ENCODE results near the gene SGCE.
A peak's percentile ranks its signal among the peaks of the same experiment; 100 is the strongest.

The SGCE gene

GRCh38 chr7:94623820-94624219, 32.1 kb downstream of the SGCE start:
- DNase-seq (ENCODE audit: low read depth in 2 of 2, low spot score in 1 of 2), result no peak

DNA sequence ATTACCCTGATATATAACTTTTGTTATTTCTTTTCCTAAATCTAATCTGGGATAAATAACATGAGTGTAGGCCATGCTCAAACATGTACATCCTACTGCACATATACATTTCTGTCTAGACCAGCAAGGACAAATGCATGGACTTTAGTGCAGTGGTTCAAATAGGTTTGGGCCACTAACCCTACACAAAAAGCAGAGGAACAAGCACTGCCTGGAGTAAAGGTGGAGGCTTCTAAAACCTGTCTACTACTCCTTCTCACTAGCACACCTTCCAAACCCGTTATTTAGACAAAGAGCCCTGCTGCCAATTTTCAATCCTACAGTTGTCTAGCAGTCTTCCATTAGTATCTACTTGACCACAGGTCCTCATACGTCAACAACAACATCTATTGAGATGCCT, 34.8 kb downstream of the SGCE start:
- DNase-seq (ENCODE audit: low read depth in 2 of 2, low spot score in 1 of 2), result no peak

- peak in 1 of 2 donors; percentile 4 for DNase-seq (ENCODE audit: low read depth in 2 of 2, low spot score in 1 of 2)
Observed at GRCh38 chr7:94620703-94621118, 35.2 kb downstream of the SGCE start.

DNA sequence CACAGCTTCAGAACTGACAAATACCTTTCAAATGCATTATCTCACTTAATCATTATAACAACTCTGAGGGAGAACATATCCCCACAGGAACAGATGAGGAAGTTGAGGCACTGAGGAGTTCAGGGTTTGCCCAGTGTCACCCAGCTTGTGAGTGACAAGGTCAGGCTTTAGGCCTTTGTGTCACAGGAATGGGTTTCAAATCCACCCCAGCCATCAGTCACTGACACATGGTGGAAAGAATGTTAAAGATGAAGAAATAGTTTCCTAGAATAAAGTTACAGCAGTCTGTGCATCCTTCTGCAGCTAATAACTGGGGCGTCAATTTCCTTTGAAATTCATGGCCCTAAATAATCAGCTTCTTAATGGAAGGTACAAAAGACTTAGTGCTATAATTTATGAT, 37.8 kb downstream of the SGCE start:
- DNase-seq (ENCODE audit: low read depth in 2 of 2, low spot score in 1 of 2), result no peak

DNA sequence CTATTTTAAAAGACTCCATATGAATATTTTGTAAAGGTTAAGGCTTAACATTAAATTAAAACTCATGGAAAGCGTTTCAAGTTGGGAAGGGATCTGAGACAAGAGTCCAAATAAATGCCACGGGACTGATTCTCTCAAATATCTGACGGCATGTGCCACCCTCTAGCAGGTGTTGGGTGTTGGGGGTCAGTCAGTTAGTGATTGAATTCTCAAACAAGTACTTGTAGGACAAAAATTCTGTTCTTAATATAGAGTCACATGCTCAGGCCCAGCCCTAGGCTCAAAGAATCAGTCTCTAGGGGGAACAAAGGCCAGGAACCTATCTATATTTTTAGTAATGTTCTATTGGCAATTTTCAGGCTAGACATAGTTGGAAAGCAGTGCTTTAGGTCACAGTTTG, 39.1 kb downstream of the SGCE start:
- DNase-seq (ENCODE audit: low read depth in 2 of 2, low spot score in 1 of 2), result no peak

- DNase-seq (ENCODE audit: low read depth in 2 of 2, low spot score in 1 of 2), result no peak
Observed at GRCh38 chr7:94615666-94616065, 40.3 kb downstream of the SGCE start.

DNA sequence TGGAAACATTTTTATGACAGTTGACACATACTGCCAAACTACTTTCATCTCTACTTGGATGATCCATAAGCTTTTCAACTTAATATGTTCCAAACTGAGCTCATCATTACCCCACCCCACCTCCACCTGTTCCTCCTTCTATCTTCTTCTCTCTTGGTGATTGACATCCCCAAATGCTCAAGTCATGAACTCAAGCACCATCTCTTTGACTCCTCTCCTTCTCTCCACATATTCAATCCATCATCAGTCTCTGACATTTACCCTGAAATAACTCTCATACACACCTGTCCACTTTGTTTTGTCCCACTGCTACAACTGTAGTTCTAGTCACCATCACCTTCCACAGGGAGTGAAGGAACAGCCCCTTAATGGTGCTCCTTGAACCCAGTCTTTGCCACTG, 43.3 kb downstream of the SGCE start:
- DNase-seq (ENCODE audit: low read depth in 2 of 2, low spot score in 1 of 2), result no peak

- DNase-seq (ENCODE audit: low read depth in 2 of 2, low spot score in 1 of 2), result no peak
Observed at GRCh38 chr7:94612253-94612652, 43.7 kb downstream of the SGCE start.

DNA sequence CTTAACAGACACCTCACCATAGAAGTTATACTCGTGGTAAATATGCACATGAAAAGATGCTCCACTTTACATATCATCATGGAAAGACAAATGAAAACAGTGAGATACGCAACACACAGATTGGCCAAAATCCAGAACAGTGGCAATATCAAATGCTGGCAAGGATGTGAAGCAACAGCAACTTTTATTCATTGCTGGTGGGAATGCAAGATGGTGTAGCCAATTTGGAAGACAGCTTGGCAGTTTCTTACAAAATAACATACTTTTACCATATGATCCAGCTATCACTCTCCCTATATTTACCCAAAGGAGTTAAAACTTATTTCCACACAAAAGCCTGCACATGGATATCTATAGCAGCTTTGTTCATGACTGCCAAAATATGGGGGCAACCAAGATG, 46.4 kb downstream of the SGCE start:
- no peak for DNase-seq (ENCODE audit: low read depth in 2 of 2, low spot score in 1 of 2)

- no peak for DNase-seq (ENCODE audit: low read depth in 2 of 2, low spot score in 1 of 2)
Observed at GRCh38 chr7:94605031-94605430, 50.9 kb downstream of the SGCE start.

GRCh38 chr7:94602181-94602580, 53.8 kb downstream of the SGCE start:
- no peak for DNase-seq (ENCODE audit: low read depth in 2 of 2, low spot score in 1 of 2)

- DNase-seq (ENCODE audit: low read depth in 2 of 2, low spot score in 1 of 2), result no peak
Observed at GRCh38 chr7:94600267-94600666, 55.7 kb downstream of the SGCE start.

DNA sequence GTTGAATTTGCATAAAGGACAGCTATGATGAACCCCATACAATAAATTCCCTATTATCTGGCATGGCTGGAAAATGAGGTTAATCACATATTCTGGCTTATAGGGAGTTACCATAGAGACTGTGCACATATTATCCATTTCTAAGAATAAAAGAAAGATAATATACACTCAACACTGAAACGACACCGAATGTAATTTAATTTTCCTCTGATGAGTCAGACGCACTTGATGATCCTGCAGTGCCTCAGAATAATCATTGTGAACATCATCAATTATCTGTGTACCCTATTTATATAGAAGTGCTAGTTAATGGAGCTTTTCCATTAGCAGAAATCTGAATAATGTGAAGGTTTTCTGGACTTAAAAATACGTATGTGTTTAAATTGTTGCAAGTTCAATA, 60.2 kb downstream of the SGCE start:
- DNase-seq (ENCODE audit: low read depth in 2 of 2, low spot score in 1 of 2), result no peak

GRCh38 chr7:94594882-94595281, 61.1 kb downstream of the SGCE start:
- no peak for DNase-seq (ENCODE audit: low read depth in 2 of 2, low spot score in 1 of 2)

- no peak for DNase-seq (ENCODE audit: low read depth in 2 of 2, low spot score in 1 of 2)
Observed at GRCh38 chr7:94591176-94591575, 64.8 kb downstream of the SGCE start.

DNA sequence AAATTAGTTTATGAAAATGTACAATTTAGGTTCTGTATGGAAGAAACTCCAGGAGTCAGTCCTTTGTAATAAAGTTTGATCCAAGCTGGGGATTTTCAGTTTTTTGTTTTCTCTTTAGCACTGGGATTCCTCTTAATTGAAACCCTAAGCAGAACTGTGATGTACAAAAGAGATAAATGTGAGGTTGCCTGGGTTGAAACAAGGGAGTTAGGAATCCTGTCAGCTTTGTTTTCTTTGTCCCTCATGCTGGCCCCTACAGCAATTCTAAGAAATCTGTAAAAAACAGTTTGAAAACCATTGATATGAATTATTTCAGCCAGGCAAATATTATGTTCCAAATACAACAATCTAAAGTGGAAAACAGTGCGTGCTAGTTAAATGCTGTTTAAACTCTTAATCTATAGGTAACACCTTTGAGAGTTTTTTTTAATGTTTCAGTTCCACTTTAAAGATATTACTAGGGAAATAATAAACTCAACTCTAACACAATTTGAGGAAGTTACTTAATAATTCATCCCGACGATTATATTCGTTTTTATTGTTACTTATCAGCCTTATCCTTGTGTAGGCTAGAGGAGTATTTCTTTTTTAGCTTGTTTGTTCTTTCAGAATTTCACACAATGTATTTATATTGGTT, 65.3 kb downstream of the SGCE start:
- DNase-seq (ENCODE audit: low read depth in 2 of 2, low spot score in 1 of 2), result no peak

DNA sequence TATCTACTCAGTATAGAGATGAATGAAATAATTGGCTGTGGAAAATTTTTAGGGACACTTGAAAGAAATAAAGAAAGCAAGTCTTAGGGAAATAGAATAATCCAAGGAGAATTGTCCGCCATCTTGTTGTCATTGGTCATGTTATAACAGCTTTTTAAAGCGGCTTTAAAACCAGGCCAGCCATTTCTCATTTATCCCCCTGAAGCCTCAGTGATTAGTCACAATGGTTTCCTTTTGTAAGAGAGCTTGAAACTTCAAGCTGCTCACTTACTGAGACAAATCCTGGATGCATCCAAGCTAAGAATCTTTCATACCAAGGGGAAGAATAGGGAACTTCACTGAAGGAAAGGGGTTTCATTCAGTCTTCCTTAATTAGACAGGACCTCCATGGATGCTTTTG, 67.9 kb downstream of the SGCE start:
- DNase-seq (ENCODE audit: low read depth in 2 of 2, low spot score in 1 of 2), result no peak

DNA sequence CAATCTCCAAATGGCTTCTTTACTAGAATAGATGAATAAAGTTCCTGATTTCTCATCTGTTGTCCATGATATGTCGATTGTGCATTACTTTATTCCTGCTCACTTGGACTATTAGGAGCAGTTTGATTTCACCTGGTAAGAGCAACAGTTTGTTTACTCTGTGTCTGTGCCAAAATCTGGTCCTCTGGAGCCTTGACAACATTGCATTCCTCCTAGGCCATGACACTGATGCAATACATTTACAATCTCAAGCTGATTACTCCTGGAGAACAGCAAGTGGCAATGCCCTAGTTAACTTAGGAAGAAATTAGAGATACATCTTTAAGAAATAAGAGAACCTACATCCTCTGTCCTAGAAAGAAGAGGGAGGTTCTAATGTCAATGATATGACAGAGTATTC, 71.8 kb downstream of the SGCE start:
- no peak for DNase-seq (ENCODE audit: low read depth in 2 of 2, low spot score in 1 of 2)

DNA sequence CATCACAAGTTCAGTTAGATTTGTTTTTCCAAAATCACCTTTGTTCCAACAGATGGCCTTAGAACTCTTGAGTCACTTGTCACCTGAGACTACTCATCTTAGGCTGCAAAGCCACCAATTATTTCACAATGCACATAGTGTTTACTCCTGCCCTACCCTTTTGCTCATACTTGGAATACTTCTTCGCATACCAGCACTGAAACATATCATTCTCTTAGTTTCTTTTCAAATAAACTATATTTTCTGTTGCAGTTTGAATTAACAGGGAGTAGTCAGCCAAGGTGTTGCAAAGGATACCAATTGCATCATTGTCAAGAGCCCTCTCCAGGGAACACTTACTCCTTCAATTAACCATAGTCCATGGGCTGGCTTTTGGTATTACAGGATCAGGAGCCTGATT, 75.3 kb downstream of the SGCE start:
- no peak for DNase-seq (ENCODE audit: low read depth in 2 of 2, low spot score in 1 of 2)

DNA sequence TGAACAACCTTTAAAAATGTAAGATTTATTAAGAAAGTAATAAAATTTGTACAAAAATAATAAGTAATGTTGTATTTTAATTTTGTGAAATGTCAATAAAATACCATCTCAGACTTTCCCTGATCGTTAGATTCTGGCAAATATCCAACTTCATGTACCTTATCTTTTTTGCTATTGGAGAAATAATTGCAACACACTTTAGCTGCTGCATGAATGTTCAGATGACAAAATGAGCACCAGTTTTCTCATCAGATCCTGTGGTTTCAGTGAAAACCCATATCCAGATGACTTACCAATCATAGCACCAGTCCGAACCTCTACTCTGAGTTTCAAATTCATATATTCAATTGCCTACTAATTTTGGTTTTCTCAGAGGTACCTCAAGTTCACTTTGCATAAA, 76.5 kb downstream of the SGCE start:
- no peak for DNase-seq (ENCODE audit: low read depth in 2 of 2, low spot score in 1 of 2)

DNA sequence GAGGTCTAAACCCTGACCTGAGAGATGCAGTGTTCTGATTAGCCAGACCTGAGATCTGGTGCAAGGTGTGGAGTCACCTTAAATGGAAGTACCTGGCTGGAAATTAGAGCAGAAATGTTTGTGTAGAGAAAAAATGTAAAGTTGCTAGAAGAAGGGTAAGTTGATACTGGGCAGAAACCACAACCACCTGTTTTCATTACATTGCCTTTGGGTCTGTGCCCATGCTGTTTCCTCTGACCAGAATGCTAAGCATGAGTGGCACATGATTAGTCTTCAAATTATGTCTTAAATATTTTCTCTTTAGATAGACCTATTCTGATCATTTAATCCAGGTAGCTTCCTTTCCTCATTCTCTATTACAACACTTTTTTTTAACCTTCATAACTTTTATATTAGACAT, 77.3 kb downstream of the SGCE start:
- no peak for DNase-seq (ENCODE audit: low read depth in 2 of 2, low spot score in 1 of 2)

GRCh38 chr7:94577357-94577756, 78.6 kb downstream of the SGCE start:
- DNase-seq (ENCODE audit: low read depth in 2 of 2, low spot score in 1 of 2), result no peak

DNA sequence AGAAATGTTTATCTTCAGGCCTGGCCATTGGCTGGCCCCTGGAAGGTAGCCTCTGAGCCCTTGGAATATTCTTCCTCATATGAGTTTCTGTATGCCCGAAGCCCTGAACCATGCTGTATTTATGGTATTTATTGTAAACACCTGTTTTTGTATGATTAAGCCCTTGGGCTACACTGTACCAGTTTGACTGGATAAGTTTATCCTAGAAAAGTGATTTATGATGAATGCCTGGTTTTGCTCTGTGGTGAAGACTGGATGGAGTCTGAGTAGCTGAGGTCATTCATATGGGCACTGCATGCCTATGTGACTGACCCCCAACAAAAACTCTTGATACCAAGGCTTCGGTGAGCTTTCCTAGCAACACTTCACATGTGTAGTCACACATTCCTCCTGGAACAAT, 79.6 kb downstream of the SGCE start:
- no peak for DNase-seq (ENCODE audit: low read depth in 2 of 2, low spot score in 1 of 2)

DNA sequence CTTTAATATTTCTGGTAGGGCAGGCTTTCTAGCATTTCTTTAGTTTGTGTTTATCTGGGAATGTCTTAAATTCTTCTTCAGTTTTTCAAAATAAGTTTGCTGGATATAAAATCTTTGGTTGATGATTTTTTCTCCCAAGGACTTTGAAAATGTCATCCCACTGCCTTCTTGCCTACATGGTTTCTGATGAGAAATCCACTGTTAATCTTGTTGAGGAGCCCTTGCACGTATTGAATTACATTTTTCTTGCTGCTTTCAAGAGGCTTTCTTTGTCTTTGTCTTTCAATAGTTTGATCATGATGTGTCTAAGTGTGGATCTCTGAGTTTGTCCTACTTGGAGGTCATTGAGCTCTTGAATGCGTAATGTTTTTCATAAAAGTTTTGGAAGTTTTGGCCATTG, 80.3 kb downstream of the SGCE start:
- no peak for DNase-seq (ENCODE audit: low read depth in 2 of 2, low spot score in 1 of 2)

Data from stimulated activated CD8-positive, alpha-beta memory T cell treated with anti-CD3 and anti-CD28 coated beads, Interleukin-4, amount 100 ng/mL, for 4 hours (primary cell).